Neural progenitor cell (in vitro differentiated cells): Measurements from ENCODE around the gene ANKS1B. TPM values are rescaled to one million over a fixed set of nuclear protein-coding genes. Genes with fewer than 3 reads are reported as not detected.
"Not testable (repeated sequence)": the region's sequence is repeated elsewhere in the genome, so short reads cannot be mapped to it uniquely, and the experiment has no call there.

Experiments
- DNase-seq: peaks from one replicate; pipeline ENCODE4 v3.0.0-alpha.2; 2016; ENCODE audit warnings: low spot score
- H2AFZ ChIP-seq: fragments of 200-600 bp; sonication (generic); replicated peaks from 2 replicates; pipeline ENCODE4 v1.6.1; 2016; ENCODE audit warnings: antibody characterized with exemption
- H3F3A ChIP-seq: fragments of 200-600 bp; sonication (generic); 2 replicates; pipeline ENCODE4 v1.6.1; 2016; ENCODE audit warnings: antibody characterized with exemption, low read depth
- H3K27ac ChIP-seq: fragments of 200-600 bp; sonication (generic); 2 replicates; pipeline ENCODE4 v1.5.1; 2016; ENCODE audit warnings: mild to moderate bottlenecking
- H3K27me3 ChIP-seq: fragments of 200-600 bp; sonication (generic); 2 replicates; pipeline ENCODE4 v1.6.1; 2016; ENCODE audit warnings: mild to moderate bottlenecking, moderate library complexity
- H3K36me3 ChIP-seq: fragments of 200-600 bp; sonication (generic); 2 replicates; pipeline ENCODE4 v1.5.1; 2016
- H3K4me1 ChIP-seq: fragments of 200-600 bp; sonication (generic); 2 replicates; pipeline ENCODE4 v1.6.1; 2016; ENCODE audit warnings: mixed run types
- H3K4me2 ChIP-seq: fragments of 200-600 bp; sonication (generic); 2 replicates; pipeline ENCODE4 v1.6.1; 2016
- H3K4me3 ChIP-seq: fragments of 200-600 bp; sonication (generic); 2 replicates; pipeline ENCODE4 v1.5.1; 2016
- H3K79me2 ChIP-seq: fragments of 200-600 bp; sonication (generic); 2 replicates; pipeline ENCODE4 v1.6.1; 2016; ENCODE audit warnings: low read depth
- H3K9ac ChIP-seq: fragments of 200-600 bp; sonication (generic); 2 replicates; pipeline ENCODE4 v1.6.1; 2016
- H3K9me3 ChIP-seq: fragments of 200-600 bp; sonication (generic); 2 replicates; pipeline ENCODE4 v1.5.1; 2016; ENCODE audit warnings: low read depth
- H4K20me1 ChIP-seq: fragments of 200-600 bp; sonication (generic); 2 replicates; pipeline ENCODE4 v1.6.1; 2016; ENCODE audit warnings: low read depth
- H3K27ac Mint-ChIP-seq: 3 replicates; pipeline ENCODE4 v1.8.0; 2021; ENCODE audit warnings: mixed read lengths
- H3K27me3 Mint-ChIP-seq: 2 replicates; pipeline ENCODE4 v1.8.0; 2022; ENCODE audit warnings: low read depth, mild to moderate bottlenecking, inconsistent platforms, moderate library complexity, mixed read lengths; ENCODE audit not compliant: insufficient read depth
- H3K36me3 Mint-ChIP-seq: 3 replicates; pipeline ENCODE4 v1.8.0; 2021; ENCODE audit warnings: mixed read lengths
- H3K4me1 Mint-ChIP-seq: 3 replicates; pipeline ENCODE4 v1.8.0; 2021; ENCODE audit warnings: mixed read lengths
- H3K4me3 Mint-ChIP-seq: 3 replicates; pipeline ENCODE4 v1.8.0; 2021; ENCODE audit warnings: mild to moderate bottlenecking, moderate library complexity, mixed read lengths
- H3K9me3 Mint-ChIP-seq: 3 replicates; pipeline ENCODE4 v1.8.0; 2020; ENCODE audit warnings: mixed read lengths
- CTCF ChIP-seq: fragments of 200-600 bp; sonication (generic); IDR thresholded peaks from 2 replicates; pipeline ENCODE4 v1.5.1; 2017; ENCODE audit warnings: antibody characterized with exemption, mild to moderate bottlenecking
- EZH2 ChIP-seq: fragments of 200-600 bp; sonication (generic); IDR thresholded peaks from 2 replicates; pipeline ENCODE4 v1.6.1; 2017; ENCODE audit warnings: antibody characterized with exemption, mild to moderate bottlenecking, moderate library complexity
- EZH2phosphoT487 ChIP-seq: fragments of 200-600 bp; sonication (generic); IDR thresholded peaks from 2 replicates; pipeline ENCODE4 v1.6.1; 2017; ENCODE audit warnings: antibody characterized with exemption
- total RNA-seq: library from RNA; depleted of rRNA; stranded (reverse); fragments of >200 nt; gene quantifications from 2 replicates; pipeline ENCODE4 v1.2.3, GENCODE V29; 2015; ENCODE audit warnings: low replicate concordance

Gene ANKS1B
- total RNA-seq, 1 donor from 2014 or later, result 7.9 TPM

- Mint-ChIP-seq H3K4me1 (peaks cover 27% of the 10 kb centered on the region), H3K36me3 (no peaks in the 10 kb centered on the region), H3K27me3 (no peaks in the 10 kb centered on the region), H3K4me3 (no peak overlapping the region), H3K9me3 (no peaks in the 10 kb centered on the region), H3K27ac (no peak overlapping the region)
- Histone ChIP-seq H3K36me3 (no peaks in the 10 kb centered on the region), H3F3A (peaks cover 3% of the 10 kb centered on the region), H4K20me1 (no peaks in the 10 kb centered on the region), H3K4me1 (peaks cover 23% of the 10 kb centered on the region), H3K27ac (no peak overlapping the region), H3K79me2 (no peaks in the 10 kb centered on the region), H3K9ac (no peak overlapping the region), H2AFZ (no peak overlapping the region), H3K27me3 (no peaks in the 10 kb centered on the region), H3K9me3 (no peaks in the 10 kb centered on the region), H3K4me2 (no peak overlapping the region), H3K4me3 (no peak overlapping the region)
- DNase-seq, result peak; percentile 7
- TF ChIP-seq CTCF, result no peak
- TF ChIP-seq EZH2, result no peak
- TF ChIP-seq EZH2phosphoT487, result no peak
Observed at GRCh38 chr12:99250091-99250490, 734.6 kb downstream of the ANKS1B start.

GRCh38 chr12:99249543-99249942 lies 735.2 kb downstream of the ANKS1B start:
- H3K36me3 Mint-ChIP-seq, result no peaks in the 10 kb centered on the region
- Histone ChIP-seq H3K4me1 (peaks cover 23% of the 10 kb centered on the region), H3K4me3 (no peak overlapping the region), H3K27ac (no peak overlapping the region), H3K4me2 (peak overlapping the region; percentile 32), H3K9me3 (no peaks in the 10 kb centered on the region), H3K36me3 (no peaks in the 10 kb centered on the region), H4K20me1 (no peaks in the 10 kb centered on the region), H3F3A (peaks cover 3% of the 10 kb centered on the region), H3K27me3 (no peaks in the 10 kb centered on the region), H2AFZ (no peak overlapping the region), H3K79me2 (no peaks in the 10 kb centered on the region), H3K9ac (no peak overlapping the region)
- no peak overlapping the region for H3K4me3 Mint-ChIP-seq
- TF ChIP-seq CTCF (no peak), EZH2phosphoT487 (no peak), EZH2 (no peak)
- H3K4me1 Mint-ChIP-seq, result peaks cover 27% of the 10 kb centered on the region
- H3K27ac Mint-ChIP-seq, result no peak overlapping the region
- H3K27me3 Mint-ChIP-seq, result no peaks in the 10 kb centered on the region
- no peak for DNase-seq
- peaks cover under 1% of the 10 kb centered on the region for H3K9me3 Mint-ChIP-seq

GRCh38 chr12:99237907-99238538 lies 746.7 kb downstream of the ANKS1B start:
- H3K36me3 Mint-ChIP-seq, H3K27me3 ChIP-seq, H3K36me3 ChIP-seq, H3K79me2 ChIP-seq, H3K9me3 ChIP-seq, H3K9ac ChIP-seq, H3K4me3 Mint-ChIP-seq, H3F3A ChIP-seq, H4K20me1 ChIP-seq, H3K27me3 Mint-ChIP-seq: not testable (repeated sequence)
- Mint-ChIP-seq H3K4me1 (peaks cover 16% of the 10 kb centered on the region), H3K9me3 (peaks cover 48% of the 10 kb centered on the region), H3K27ac (peak overlapping the region; percentile 92)
- Histone ChIP-seq H3K27ac (peak overlapping the region; percentile 41), H2AFZ (peak overlapping the region; percentile 85), H3K4me2 (peak overlapping the region; percentile 82), H3K4me1 (peaks cover 14% of the 10 kb centered on the region), H3K4me3 (peak overlapping the region; percentile 27)
- DNase-seq, result peak; percentile 95

GRCh38 chr12:99235381-99235780 lies 749.4 kb downstream of the ANKS1B start:
- no peak for DNase-seq
- H2AFZ ChIP-seq, result no peak overlapping the region
- H3K9ac ChIP-seq, result no peak overlapping the region

More at GRCh38 chr12:99235381-99235780, 749.4 kb downstream of the ANKS1B start:
- Mint-ChIP-seq H3K27me3 (peaks cover 3% of the 10 kb centered on the region), H3K4me3 (no peak overlapping the region), H3K36me3 (peaks cover 6% of the 10 kb centered on the region), H3K27ac (no peak overlapping the region), H3K9me3 (peaks cover 28% of the 10 kb centered on the region), H3K4me1 (peaks cover 27% of the 10 kb centered on the region)
- H3K79me2 ChIP-seq, result no peaks in the 10 kb centered on the region
- TF ChIP-seq CTCF, result no peak
- TF ChIP-seq EZH2, result no peak
- no peak for TF ChIP-seq EZH2phosphoT487
- no peaks in the 10 kb centered on the region for H3K36me3 ChIP-seq
- no peaks in the 10 kb centered on the region for H3K9me3 ChIP-seq
- H3K4me2 ChIP-seq, result no peak overlapping the region
- H3K4me3 ChIP-seq, result no peak overlapping the region
- peaks cover 6% of the 10 kb centered on the region for H3F3A ChIP-seq
- no peaks in the 10 kb centered on the region for H3K27me3 ChIP-seq
- H3K27ac ChIP-seq, result no peak overlapping the region
- peaks cover 28% of the 10 kb centered on the region for H3K4me1 ChIP-seq
- no peaks in the 10 kb centered on the region for H4K20me1 ChIP-seq
